CD4-positive, alpha-beta T cell treated with Interleukin-4 for 1 hour (primary cell): ENCODE data around the gene ZNF600.
"Not testable (repeated sequence)": the region's sequence is repeated elsewhere in the genome, so short reads cannot be mapped to it uniquely, and the experiment has no call there.

Source experiments
- DNase-seq, 2 donors: peaks; one replicate each; pipeline ENCODE4 v3.0.0-alpha.2; 2020 to 2022

Gene ZNF600

DNA sequence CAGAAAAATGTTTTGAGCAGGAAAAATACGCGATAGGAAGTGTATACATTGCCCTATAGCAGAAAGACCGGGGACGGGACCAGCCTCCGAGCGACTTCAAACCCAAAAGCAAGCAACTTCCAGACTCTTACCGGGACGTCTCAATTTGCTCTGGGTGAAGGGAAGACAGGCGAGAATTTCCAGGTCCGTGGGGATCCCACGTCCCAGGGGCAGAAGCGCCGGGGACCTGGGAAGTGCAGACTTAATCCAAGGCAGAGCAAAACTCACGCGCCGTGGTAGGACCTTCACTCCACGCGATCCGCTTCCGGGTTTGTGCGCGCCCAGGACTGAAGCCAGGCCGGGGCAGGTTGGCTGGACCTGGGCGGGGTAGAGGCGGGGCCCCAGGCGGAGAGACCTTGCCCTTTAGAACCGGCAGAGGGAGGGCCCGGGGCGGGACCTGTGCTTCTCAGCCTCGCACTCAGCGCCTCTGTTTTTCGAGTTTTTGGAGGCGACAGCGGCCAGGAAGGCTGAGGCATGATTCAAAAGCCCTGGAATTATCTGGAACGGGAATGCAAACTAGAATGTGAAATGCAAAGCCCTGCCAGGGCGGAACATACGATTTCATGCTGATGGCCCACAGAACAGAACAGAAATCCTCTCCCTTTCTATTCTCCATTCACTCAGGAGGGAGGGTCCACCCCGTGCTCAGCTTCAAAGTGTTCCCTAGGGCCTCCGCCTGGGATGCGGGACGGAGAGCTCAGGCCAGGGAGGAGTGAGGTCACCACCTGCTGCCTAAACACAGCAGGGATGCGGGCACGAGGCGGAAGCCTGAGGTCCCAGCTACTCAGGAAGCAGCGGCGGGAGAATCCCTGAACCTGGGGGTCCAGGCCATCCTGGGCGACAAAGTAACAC lies at the start of gene ZNF600:
Gene ZNF600, minus strand, starts transcription at position 328 of the 891 bp plus-strand sequence. CDS start 7,903 bp downstream, outside the sequence.
- peak; percentile 77 to 80 for DNase-seq

DNA sequence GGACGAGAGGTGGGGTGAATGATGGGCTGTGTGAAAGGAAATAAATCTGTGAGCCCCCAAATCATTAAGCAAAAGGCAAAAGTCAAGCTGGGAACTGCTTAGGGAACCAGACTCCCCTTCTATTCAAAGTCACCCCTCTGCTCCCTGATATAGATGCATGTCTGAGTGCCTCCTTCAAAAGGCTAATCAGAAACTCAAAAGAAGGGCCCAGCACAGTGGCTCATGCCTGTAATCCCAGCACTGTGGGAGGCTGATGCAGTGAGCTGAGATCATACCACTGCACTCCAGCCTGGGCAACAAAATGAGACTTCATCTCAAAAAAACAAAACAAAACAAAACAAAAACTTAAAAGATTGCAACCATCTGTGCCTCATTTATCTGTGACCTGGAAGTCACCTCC lies 47.7 kb upstream of the ZNF600 start:
- DNase-seq = not testable (repeated sequence)

DNA sequence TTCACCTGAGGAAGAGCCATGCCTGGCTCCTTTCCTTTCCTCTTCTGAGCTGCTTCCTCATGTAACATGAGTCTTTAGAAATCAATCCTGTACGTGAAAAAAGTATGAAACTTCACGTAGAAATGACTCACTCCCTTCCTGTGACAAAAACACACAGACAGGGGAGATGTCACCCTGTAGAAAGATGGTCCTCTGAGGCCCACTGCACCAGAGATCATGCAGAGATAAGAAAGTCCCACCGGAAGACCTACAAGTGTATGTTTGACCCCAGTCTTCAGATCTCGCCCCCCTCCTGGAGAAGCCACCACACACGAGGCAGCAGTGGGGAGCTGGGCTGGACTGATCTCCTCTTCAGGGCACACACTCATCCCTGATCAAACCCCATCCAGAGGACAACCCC lies 47.0 kb upstream of the ZNF600 start:
- DNase-seq = peak; percentile 42

DNA sequence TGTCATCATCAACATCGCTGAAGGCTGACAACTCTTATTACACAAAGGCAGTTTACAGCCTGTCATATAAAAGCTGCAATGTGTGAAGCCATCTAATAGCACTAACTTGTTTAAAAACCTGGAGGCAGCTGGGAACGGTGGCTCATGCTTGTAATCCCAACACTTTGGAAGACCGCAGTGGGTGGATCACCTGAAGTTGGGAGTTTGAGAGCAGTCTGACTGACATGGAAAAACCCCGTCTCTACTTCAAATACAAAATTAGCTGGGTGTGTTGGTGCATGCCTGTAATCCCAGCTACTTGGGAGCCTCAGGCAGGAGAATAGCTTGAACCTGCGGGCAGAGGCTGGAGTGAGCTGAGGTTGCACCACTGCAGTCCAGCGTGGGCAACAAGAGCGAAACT lies 43.3 kb upstream of the ZNF600 start:
- not testable (repeated sequence) for DNase-seq

DNA sequence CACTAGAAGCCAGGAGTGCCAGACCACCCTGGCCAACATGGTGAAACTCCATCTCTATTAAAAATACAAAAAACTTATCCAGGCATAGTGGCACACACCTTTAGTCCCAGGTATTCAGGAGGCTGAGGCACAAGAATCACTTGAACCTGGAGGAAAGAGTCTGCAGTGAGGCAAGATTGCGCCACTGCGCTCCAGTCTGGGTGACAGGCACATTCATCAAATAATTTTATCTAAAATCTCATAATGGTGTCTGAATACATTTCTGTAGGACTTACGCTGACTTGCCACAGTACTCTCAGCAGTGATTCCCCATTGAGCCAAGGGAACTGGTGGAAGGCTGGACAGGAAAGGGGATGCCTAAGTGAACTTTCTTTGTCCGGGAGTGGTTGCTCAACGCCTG lies 39.2 kb upstream of the ZNF600 start:
- no peak for DNase-seq

DNA sequence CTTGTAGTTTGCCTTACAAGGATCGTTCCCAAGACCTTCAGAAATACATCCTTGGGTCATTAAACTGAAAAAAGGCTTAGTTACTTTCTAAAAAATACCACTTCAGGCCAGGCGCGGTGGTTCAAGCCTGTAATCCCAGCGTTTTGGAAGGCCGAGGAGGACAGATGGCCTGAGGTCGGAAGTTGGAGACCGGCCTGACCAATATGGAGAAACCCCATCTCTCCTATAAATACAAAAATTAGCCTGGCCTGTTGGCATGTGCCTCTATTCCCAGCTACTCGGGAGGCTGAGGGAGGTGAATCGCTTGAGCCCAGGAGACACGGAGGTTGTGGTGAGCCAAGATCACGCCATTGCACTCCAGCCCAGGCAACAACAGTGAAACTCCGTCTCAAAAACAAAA lies 37.1 kb upstream of the ZNF600 start:
- no peak for DNase-seq

DNA sequence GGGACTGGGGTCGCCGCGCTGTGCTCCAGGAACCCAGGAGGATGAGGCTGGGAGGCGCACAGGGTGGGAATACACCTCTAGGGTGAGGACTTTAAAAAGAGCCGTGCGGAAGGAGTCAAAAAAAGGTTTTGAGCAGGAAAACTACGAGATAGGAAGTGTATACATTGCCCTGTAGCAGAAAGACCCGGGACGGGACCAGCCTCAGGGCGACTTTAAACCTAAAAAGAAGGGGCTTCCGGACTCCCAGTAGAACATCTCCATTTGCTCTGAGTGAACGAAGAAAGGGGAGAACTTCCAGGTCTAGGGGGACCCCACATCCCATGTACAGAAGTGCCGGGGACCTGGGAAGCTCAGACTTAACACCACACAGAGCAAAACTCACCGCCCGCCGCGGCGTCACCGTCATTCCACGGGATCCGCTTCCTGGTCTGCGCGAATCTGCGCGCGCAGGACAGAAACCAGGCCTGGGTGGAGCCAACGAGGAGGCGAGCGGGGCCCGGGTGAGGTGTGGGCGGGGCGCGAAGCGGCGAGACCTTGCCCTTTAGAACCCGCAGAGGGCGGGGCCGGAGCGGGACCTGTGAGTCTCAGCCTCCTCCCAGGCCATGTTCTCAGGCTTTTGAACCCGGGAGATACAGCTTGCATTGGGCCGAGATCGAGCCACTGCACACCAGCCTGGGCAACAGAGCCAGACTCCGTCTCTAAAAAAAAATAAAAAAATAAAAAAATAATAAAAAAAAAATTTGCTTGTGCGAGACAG lies 34.8 kb upstream of the ZNF600 start, which contains the start of gene ZNF28:
Gene ZNF28, minus strand, starts transcription at position 430 of the 757 bp plus-strand sequence. CDS start 3,675 bp downstream, outside the sequence.
- peak; percentile 81 to 84 for DNase-seq

DNA sequence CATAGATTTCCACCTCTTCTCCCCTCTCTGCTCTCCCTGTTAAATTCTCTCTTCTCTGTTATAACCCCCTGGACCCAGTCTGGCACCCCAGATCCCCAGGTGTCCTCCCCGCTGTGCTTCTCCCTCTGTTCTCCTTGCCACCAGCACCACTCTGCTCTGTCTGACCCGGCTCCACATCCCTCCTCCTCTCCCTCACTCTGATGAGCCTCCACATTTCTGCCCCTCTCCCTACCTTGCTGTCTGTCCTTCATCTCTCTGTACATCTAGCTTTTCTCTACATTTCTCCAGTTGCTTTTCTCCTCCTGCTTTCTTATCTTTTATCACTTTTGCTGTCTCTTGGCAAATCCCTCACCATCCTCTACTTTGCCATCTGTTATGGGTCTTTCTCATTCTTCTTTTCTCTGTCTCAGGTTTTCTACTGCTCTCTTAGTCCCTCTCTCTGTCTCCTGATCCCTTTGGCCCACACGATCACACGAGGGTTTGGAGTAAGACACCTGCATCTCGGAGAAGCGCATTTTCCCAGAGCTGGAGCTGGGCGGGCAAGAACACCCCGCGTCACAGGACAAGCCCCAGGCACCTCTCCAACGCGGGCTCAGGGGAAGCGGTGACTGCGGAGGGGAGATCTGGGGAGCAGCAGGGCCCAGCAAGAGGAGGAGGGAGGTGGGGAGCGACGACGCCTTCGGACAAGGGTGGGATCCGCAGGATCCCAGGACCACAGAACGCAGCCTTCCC lies 34.0 kb upstream of the ZNF600 start:
- peak; percentile 14 to 30 for DNase-seq

DNA sequence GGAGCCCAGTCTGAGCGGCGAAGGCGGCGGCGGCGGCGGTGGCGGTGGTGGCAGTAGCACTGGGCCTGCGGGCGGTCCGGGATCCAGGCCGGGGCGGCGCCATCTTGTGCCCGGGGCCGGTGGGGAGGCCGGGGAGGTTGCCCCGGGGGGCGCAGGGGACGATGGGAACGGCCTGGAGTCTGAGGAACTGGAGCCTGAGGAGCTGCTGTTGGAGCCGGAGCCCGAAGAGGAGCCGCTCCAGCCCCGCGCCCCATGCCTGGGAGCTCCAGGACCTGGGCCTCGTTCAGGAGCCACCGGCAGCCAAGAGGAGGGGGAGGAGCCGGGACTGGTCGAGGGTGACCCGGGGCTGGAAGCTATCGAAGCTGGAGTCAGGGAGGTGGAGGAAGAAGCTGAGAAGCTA lies 23.2 kb upstream of the ZNF600 start:
- no peak for DNase-seq

DNA sequence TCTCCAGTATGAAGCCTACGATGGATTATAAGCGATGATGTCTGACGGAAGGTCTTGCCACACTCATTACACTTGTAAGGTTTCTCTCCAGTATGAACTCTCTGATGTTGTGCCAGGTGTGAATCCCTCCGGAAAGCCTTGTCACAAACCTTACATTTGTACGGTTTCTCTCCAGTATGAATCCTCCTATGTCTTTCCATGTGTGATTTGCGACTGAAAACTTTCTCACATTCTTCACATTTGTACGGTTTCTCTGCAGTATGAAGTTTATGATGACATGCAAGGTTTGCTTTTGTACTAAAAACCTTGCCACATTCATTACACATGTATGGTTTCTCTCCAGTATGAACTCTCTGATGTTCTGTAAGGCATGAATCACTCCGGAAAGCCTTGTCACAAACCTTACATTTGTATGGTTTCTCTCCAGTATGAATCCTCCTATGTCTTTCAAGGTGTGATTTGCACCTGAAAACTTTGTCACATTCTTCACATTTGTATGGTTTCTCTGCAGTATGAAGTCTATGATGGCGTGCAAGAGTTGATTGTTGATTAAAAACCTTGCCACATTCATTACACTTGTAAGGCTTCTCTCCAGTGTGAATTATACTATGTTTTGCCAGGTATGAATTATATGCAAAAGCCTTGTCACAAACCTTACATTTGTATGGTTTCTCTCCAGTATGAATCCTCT lies 13.5 kb upstream of the ZNF600 start:
- DNase-seq = not testable (repeated sequence)

DNA sequence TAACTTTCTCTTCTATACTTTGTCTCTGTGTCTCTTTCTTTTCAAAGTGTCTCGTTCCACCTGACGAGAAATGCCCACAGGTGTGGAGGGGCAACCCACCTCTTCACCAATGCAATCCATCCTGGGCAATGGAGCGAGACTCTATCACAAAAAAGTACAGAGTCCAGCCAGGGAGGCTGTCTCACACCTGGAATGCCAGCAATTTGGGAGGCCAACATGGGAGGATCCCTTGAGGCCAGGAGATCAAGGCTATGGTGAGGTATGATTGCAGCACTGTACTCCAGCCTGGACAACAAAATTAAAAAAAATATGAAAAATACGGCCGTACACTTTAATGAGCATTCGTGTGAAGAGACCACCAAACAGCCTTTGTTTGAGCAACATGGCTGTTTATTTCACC lies 2.8 kb upstream of the ZNF600 start:
- DNase-seq = no peak

DNA sequence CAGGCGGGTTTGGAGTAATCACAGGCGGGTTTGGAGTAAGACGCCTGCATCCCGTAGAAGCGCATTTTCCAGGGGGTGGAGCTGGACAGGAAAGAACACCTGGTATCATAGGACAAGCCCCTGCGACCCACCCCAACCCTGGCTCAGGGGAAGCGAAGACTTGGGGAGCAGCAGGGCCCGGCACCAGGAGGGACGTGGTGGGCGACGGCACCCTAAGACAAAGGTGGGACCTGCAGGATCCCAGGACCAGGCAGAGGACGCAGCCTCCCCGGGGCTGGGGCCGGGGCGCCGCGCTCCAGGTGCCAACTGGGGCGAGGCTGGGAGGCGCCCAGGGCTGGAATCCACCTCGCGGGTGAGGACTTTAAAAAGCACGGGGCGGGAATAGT lies 520 bp downstream of the ZNF600 start:
- DNase-seq = no peak

DNA sequence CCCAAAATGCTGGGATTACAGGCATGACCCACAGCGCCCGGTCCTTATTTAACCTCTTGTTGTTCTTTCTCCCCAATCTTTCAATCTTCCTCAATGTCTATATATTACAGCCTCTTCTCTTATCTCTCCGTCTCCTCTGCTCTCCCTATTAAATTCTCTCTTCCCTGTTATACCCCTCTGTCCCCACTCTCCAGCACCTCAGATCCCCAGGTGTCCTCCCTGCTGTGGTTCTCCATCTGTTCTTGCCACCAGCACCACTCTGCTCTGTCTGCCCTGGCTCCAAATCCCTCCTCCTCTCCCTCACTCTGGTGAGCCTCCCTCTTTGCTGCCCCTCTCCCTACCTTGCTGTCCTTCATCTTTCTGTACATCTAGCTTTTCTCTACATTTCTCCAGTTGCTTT lies 1.1 kb downstream of the ZNF600 start:
- DNase-seq = no peak

DNA sequence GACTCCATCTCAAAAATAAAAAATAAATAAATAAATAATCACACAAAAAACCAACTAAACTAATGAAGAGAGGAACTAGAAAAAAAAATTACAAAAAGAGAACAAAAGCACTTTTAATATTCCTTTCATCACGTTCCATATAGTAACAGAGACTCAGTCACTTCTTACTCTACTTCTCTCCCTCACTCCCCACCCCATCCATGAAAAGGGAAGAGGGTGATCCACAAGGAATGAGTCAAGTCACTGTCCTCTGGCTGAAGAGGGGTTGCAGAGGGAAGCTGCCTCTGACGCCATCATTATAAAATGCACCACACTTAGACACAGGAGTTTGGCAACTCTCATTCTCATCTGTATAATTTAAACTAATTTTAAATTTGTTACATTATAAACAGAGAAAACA lies 3.7 kb downstream of the ZNF600 start:
- not testable (repeated sequence) for DNase-seq

DNA sequence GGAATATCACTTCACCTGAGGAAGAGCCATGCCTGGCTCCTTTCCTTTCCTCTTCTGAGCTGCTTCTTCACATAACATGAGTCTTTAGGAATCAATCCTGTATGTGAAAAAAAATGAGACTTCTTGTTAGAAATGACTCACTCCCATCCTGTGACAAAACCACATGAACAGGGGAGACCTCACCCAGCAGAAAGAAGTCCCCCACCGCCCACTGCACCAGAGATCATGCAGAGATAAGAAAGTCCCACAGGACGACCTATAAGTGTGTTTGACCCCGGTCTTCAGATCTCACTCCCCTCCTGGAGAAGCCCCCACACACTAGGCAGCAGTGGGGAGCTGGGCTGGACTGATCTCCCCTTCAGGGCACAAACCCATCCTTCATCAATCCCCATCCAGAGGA lies 7.8 kb downstream of the ZNF600 start:
- peak; percentile 46 to 47 for DNase-seq

DNA sequence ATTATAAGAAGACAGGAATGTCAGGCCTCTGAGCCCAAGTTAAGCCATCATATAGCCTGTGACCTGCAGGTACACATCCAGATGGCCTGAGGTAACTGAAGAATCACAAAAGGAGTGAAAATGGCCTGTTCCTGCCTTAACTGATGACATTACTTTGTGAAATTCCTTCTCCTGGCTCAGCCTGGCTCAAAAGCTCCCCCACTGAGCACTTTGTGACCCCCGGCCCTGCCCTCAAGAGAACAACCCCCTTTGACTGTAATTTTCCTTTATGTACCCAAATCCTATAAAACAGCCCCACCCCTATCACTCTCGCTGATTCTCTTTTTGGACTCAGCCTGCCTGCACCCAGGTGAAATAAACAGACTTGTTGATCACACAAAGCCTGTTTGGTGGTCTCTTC lies 30.1 kb downstream of the ZNF600 start:
- not testable (repeated sequence) for DNase-seq

DNA sequence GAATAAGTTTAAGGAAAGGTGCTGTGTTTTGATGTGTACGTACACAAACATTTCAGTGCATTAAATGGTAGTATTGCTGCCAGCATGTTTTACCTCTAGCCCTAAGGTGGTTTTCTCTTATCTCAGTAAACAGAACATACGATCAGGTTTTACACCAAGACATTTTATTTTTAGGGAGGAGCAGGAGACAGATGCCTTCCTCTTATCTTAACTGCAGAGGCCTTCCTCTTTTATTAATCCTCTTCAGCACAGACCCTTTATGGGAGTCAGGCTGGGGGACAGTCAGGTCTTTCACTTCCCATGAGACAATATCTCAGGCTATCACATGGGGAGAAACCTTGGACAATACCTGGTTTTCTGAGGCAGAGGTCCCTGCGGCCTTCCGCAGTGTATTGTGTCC lies 36.8 kb downstream of the ZNF600 start:
- DNase-seq = no peak

DNA sequence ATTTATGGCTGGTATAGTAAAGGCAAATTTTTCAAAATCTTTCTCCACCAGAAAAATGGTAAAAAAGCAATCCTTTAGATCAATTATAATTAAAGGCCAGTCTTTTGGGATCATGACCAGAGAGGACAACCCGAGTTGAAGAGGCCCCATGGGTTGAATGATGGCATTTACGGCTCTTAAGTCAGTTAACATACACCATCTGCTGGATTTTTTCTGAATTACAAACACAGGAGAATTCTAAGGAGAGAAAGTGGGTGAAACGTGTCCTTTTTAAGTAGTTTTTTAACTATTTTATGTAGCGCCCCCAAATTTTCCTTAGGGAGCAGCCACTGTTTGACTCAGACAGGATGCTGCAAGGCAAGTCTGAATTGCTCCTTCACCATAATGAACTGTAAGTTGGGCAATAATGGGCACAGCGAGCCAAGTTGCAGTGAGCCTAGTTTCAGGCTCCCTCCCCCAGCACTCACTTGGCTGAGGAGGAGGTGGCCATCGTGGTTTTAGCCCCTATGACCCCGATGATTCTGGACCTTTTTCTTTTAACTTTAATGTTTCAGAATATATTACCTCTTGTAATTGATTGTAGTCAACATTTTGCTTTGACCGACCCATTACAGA lies 38.1 kb downstream of the ZNF600 start:
- DNase-seq = peak; percentile 26 to 63

DNA sequence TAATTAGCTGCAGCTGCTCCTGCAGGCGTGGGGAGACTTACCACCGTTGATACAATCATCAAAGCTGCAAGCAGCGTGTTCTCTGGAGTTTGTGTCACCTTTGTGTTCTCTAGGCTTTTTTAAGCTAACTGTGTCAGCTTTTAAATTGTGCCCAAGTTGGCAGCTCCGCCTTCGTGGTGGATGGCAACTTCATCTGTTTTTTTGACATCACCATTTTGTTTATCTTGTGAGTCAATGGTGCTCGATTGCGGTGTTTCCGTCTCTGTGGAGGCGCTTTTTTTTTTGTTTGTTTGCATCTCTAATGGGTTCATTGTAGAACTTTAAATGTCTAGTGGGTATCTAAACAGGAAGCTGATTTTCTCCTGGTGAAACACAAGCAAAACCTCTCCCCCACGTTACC lies 40.7 kb downstream of the ZNF600 start:
- DNase-seq = peak; percentile 44 to 48

DNA sequence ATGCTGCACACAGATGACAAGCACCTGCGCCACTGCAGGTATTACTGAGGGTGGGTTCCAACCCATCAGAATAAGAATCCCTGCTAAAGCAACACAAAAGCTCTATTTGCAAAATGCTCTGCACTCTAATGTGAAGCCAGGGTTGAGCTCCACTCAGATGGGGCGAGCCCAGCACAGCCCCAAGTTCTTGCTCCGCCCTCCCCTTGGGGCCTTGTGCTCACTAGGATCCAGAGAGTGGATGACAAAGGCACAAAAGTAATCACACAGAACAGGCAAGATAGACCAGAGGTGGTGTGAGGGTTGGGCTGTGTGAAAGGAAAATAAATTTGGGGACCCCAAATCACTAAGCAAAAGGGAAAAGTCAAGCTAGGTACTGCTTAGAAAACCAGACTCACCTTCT lies 43.5 kb downstream of the ZNF600 start:
- DNase-seq = no peak

DNA sequence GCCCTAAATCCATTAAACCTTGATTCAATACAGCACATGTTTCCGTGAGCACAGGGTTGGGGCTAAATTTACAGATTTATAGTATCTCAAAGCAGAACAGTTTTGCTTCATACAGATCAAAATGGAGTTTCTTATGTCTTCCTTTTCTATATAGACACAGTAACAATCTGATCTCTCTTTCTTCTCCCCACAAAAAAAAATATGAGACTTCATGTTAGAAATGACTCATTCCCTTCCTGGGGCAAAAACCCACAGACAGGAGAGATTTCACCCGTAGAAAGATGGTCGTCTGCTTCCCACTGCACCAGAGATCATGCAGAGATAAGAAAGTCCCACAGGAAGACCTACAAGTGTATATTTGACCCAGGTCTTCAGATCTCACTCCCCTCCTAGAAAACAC lies 44.1 kb downstream of the ZNF600 start:
- DNase-seq = peak in 1 of 2 donors; percentile 10

DNA sequence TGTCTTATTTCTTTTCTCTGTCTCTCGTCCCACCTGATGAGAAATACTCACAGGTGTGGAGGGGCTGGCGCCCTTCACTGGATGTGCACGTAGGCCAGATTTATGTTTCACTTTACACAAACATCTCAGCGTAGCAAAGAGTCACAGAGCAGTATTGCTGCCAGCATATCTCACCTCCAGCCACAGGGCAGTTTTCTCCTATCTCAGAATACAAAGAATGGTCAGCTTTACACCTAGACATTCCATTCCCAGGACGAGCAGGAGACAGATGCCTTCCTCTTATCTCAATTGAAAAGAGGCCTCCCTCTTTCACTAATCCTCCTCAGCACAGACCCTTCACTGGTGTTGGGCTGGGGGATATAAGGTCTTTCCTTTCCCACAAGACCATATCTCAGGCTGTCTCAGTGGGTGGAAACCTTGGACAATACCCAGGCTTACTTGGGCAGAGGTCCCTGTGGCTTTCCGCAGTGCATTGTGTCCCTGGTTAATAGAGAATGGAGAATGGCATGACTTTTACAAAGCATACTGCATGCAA lies 44.6 kb downstream of the ZNF600 start:
- no peak for DNase-seq
